ENCODE results near the gene GPATCH2.
"Not testable (repeated sequence)": the region's sequence is repeated elsewhere in the genome, so short reads cannot be mapped to it uniquely, and the experiment has no call there.

Gene GPATCH2

GRCh38 chr1:217388522-217389065 lies 242.3 kb downstream of the GPATCH2 start:
- no peaks in the 10 kb centered on the region for H3K27me3 ChIP-seq (ENCODE audit: control insufficient read depth, insufficient read depth, low read length, poor library complexity, severe bottlenecking)
- no peak overlapping the region for H3K4me3 ChIP-seq (ENCODE audit: insufficient read depth, low read depth, low read length)
- H3K27ac ChIP-seq (ENCODE audit: insufficient read depth, low read depth, low read length, poor library complexity, severe bottlenecking) = no peak overlapping the region
- 89 to 93% methylated on average over 9 of the region's 9 CpGs for WGBS, 2 experiments
- no peaks in the 10 kb centered on the region for H3K9me3 ChIP-seq (ENCODE audit: control insufficient read depth, low read length)
- no peaks in the 10 kb centered on the region for H3K36me3 ChIP-seq (ENCODE audit: control insufficient read depth, insufficient read depth, low read length)
- H3K4me1 ChIP-seq (ENCODE audit: control insufficient read depth, insufficient read depth, low read length) = no peaks in the 10 kb centered on the region

DNA sequence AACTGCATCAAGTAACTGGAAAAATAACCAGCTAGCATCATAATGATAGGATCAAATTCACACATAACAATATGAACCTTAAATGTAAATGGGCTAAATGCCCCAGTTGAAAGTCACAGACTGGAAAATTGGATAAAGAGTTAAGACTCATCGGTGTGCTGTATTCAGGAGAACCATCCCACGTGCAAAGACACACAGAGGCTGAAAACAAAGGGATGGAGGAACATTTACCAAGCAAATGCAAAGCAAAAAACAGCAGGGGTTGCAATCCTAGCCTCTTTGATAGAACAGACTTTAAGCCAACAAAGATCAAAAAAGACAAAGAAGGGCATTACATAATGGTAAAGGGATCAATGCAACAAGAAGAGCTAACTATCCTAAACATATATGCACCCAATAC lies 249.1 kb downstream of the GPATCH2 start:
- not testable (repeated sequence) for H3K9me3 ChIP-seq (ENCODE audit: control insufficient read depth, low read length); H3K4me1 ChIP-seq (ENCODE audit: control insufficient read depth, insufficient read depth, low read length); H3K27ac ChIP-seq (ENCODE audit: insufficient read depth, low read depth, low read length, poor library complexity, severe bottlenecking); H3K4me3 ChIP-seq (ENCODE audit: insufficient read depth, low read depth, low read length); H3K27me3 ChIP-seq (ENCODE audit: control insufficient read depth, insufficient read depth, low read length, poor library complexity, severe bottlenecking); H3K36me3 ChIP-seq (ENCODE audit: control insufficient read depth, insufficient read depth, low read length)
- 0% methylated on average over 2 of the region's 2 CpGs for WGBS, 2 experiments

DNA sequence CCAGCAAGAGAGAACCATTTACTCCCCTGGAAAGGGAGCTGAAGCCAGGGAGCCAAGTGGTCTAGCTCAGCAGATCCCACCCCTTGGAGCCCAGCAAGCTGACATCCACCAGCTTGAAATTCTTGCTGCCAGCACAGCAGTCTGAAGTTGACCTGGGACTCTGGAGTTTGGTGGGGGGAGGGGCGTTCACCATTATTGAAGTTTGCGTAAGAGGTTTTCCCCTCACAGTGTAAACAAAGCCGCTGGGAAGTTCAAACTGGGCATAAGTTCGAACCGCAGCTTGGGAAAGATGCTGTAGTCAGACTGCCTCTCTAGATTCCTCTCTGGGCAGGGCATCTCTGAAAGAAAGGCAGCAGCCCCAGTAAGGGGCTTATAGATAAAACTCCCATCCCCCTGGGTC lies 251.1 kb downstream of the GPATCH2 start:
- H3K27me3 ChIP-seq (ENCODE audit: control insufficient read depth, insufficient read depth, low read length, poor library complexity, severe bottlenecking); H3K27ac ChIP-seq (ENCODE audit: insufficient read depth, low read depth, low read length, poor library complexity, severe bottlenecking); H3K4me1 ChIP-seq (ENCODE audit: control insufficient read depth, insufficient read depth, low read length); H3K4me3 ChIP-seq (ENCODE audit: insufficient read depth, low read depth, low read length); H3K36me3 ChIP-seq (ENCODE audit: control insufficient read depth, insufficient read depth, low read length); H3K9me3 ChIP-seq (ENCODE audit: control insufficient read depth, low read length): not testable (repeated sequence)
- 62 to 73% methylated on average over 5 of the region's 5 CpGs for WGBS, 2 experiments

GRCh38 chr1:217379336-217379735 lies 251.6 kb downstream of the GPATCH2 start:
- no peak overlapping the region for H3K27ac ChIP-seq (ENCODE audit: insufficient read depth, low read depth, low read length, poor library complexity, severe bottlenecking)
- H3K36me3 ChIP-seq (ENCODE audit: control insufficient read depth, insufficient read depth, low read length) = no peaks in the 10 kb centered on the region
- H3K4me3 ChIP-seq (ENCODE audit: insufficient read depth, low read depth, low read length) = no peak overlapping the region
- H3K27me3 ChIP-seq (ENCODE audit: control insufficient read depth, insufficient read depth, low read length, poor library complexity, severe bottlenecking) = no peaks in the 10 kb centered on the region
- no peaks in the 10 kb centered on the region for H3K4me1 ChIP-seq (ENCODE audit: control insufficient read depth, insufficient read depth, low read length)
- 65 to 72% methylated on average over 4 to 5 of the region's 5 CpGs for WGBS, 2 experiments
- no peaks in the 10 kb centered on the region for H3K9me3 ChIP-seq (ENCODE audit: control insufficient read depth, low read length)

Measured in ectodermal cell (in vitro differentiated cells).